Activated CD4-positive, alpha-beta memory T cell treated with anti-CD3 and anti-CD28 coated beads, Interleukin-2, amount 10 ng/mL, durations not matched to agents 7 days and 5 days (primary cell): ENCODE results near the gene DAPK1. TPM values are rescaled to one million over a fixed set of nuclear protein-coding genes. Genes with fewer than 3 reads are reported as not detected.

ENCODE experiments used
- CTCF ChIA-PET: fragments of 350-600 bp; sonication (Branson Sonifier 250); formaldehyde crosslinking; loops from one replicate; lab custom pipeline; 2021; ENCODE audit warnings: antibody characterized with exemption, inconsistent platforms; lab: Charles Lee
- POLR2A ChIA-PET: fragments of 350-600 bp; sonication (Branson Sonifier 250); formaldehyde crosslinking; loops from one replicate; lab custom pipeline; 2021; ENCODE audit warnings: antibody characterized with exemption; lab: Charles Lee
- DNase-seq: peaks from one replicate; pipeline ENCODE4 v3.0.0-alpha.2; 2020
- H3K27ac Mint-ChIP-seq: one replicate; pipeline ENCODE4 v1.8.0; 2021; ENCODE audit warnings: mild to moderate bottlenecking, mixed read lengths
- H3K27me3 Mint-ChIP-seq: one replicate; pipeline ENCODE4 v1.8.0; 2021; ENCODE audit warnings: mixed read lengths
- H3K36me3 Mint-ChIP-seq: one replicate; pipeline ENCODE4 v1.8.0; 2021; ENCODE audit warnings: low read depth, mixed read lengths
- H3K4me1 Mint-ChIP-seq: one replicate; pipeline ENCODE4 v1.8.0; 2021; ENCODE audit warnings: mixed read lengths
- H3K4me3 Mint-ChIP-seq: one replicate; pipeline ENCODE4 v1.8.0; 2021; ENCODE audit warnings: mild to moderate bottlenecking, mixed read lengths
- H3K9me3 Mint-ChIP-seq: one replicate; pipeline ENCODE4 v1.8.0; 2021; ENCODE audit warnings: mixed read lengths
- total RNA-seq, 2 experiments: library from RNA; stranded (reverse); gene quantifications; one replicate each; pipeline ENCODE4 v1.2.3, GENCODE V29; 2021

The DAPK1 gene
- total RNA-seq: under 1 TPM; 0.50 to 0.86 TPM

GRCh38 chr9:87497604-87498045 is at the start of gene DAPK1:
Gene DAPK1 (plus strand): TSS chr9:87497867. CDS start chr9:87499078, 1,211 bp downstream.
- Mint-ChIP-seq H3K4me3 (peak within 1 kb of the TSS; percentile 49), H3K4me1 (peaks cover 10% of the 10 kb centered on the region), H3K27ac (no peak within 1 kb of the TSS), H3K27me3 (peaks cover 44% of the 10 kb centered on the region), H3K36me3 (no peaks in the 10 kb centered on the region), H3K9me3 (no peaks in the 10 kb centered on the region)
- ChIA-PET CTCF (no interaction called here), POLR2A (no interaction called here)
- DNase-seq: no peak

GRCh38 chr9:87451149-87451548 is 46.5 kb upstream of the DAPK1 start:
- Mint-ChIP-seq H3K27me3 (no peaks in the 10 kb centered on the region), H3K4me3 (no peak overlapping the region), H3K9me3 (peaks cover 12% of the 10 kb centered on the region), H3K27ac (no peak overlapping the region), H3K4me1 (no peaks in the 10 kb centered on the region), H3K36me3 (no peaks in the 10 kb centered on the region)
- ChIA-PET CTCF (no interaction called here), POLR2A (no interaction called here)
- DNase-seq: no peak

- no peaks in the 10 kb centered on the region for H3K36me3 Mint-ChIP-seq
- no peak for DNase-seq
- no peaks in the 10 kb centered on the region for H3K27me3 Mint-ChIP-seq
- H3K4me3 Mint-ChIP-seq: no peak overlapping the region
- ChIA-PET POLR2A (no interaction called here), CTCF (no interaction called here)
- H3K4me1 Mint-ChIP-seq: no peaks in the 10 kb centered on the region
- peaks cover 12% of the 10 kb centered on the region for H3K9me3 Mint-ChIP-seq
- no peak overlapping the region for H3K27ac Mint-ChIP-seq
These were observed 42.3 kb upstream of the DAPK1 start for GRCh38 chr9:87455407-87455806.

- Mint-ChIP-seq H3K27me3 (no peaks in the 10 kb centered on the region), H3K27ac (no peak overlapping the region), H3K4me3 (no peak overlapping the region), H3K4me1 (peaks cover 12% of the 10 kb centered on the region), H3K36me3 (no peaks in the 10 kb centered on the region), H3K9me3 (peaks cover 3% of the 10 kb centered on the region)
- POLR2A ChIA-PET: no interaction called here
- CTCF ChIA-PET: no interaction called here
- DNase-seq: no peak
These were observed 36.4 kb upstream of the DAPK1 start for GRCh38 chr9:87461256-87461655.

- H3K4me3 Mint-ChIP-seq: no peak overlapping the region
- CTCF ChIA-PET: no interaction called here
- H3K27me3 Mint-ChIP-seq: no peaks in the 10 kb centered on the region
- H3K4me1 Mint-ChIP-seq: peaks cover 12% of the 10 kb centered on the region
- POLR2A ChIA-PET: no interaction called here
- H3K36me3 Mint-ChIP-seq: no peaks in the 10 kb centered on the region
- no peaks in the 10 kb centered on the region for H3K9me3 Mint-ChIP-seq
- no peak overlapping the region for H3K27ac Mint-ChIP-seq
- DNase-seq: no peak
These were observed 33.3 kb upstream of the DAPK1 start for GRCh38 chr9:87464110-87464991.

- CTCF ChIA-PET: no interaction called here
- H3K27me3 Mint-ChIP-seq: no peaks in the 10 kb centered on the region
- H3K4me3 Mint-ChIP-seq: no peak overlapping the region
- POLR2A ChIA-PET: no interaction called here
- no peaks in the 10 kb centered on the region for H3K9me3 Mint-ChIP-seq
- DNase-seq: no peak
- peaks cover 12% of the 10 kb centered on the region for H3K4me1 Mint-ChIP-seq
- no peaks in the 10 kb centered on the region for H3K36me3 Mint-ChIP-seq
- no peak overlapping the region for H3K27ac Mint-ChIP-seq
These were observed 32.7 kb upstream of the DAPK1 start for GRCh38 chr9:87464992-87465378.

- no peak overlapping the region for H3K27ac Mint-ChIP-seq
- no peaks in the 10 kb centered on the region for H3K9me3 Mint-ChIP-seq
- peaks cover 12% of the 10 kb centered on the region for H3K4me1 Mint-ChIP-seq
- no peak for DNase-seq
- H3K4me3 Mint-ChIP-seq: no peak overlapping the region
- no peaks in the 10 kb centered on the region for H3K36me3 Mint-ChIP-seq
- H3K27me3 Mint-ChIP-seq: no peaks in the 10 kb centered on the region
- POLR2A ChIA-PET: no interaction called here
- CTCF ChIA-PET: no interaction called here
These were observed 31.9 kb upstream of the DAPK1 start for GRCh38 chr9:87465816-87466215.

GRCh38 chr9:87467187-87467586 is 30.5 kb upstream of the DAPK1 start:
- Mint-ChIP-seq H3K4me1 (peaks cover 12% of the 10 kb centered on the region), H3K36me3 (no peaks in the 10 kb centered on the region), H3K9me3 (no peaks in the 10 kb centered on the region), H3K27me3 (no peaks in the 10 kb centered on the region), H3K27ac (no peak overlapping the region), H3K4me3 (no peak overlapping the region)
- no peak for DNase-seq
- CTCF ChIA-PET: no interaction called here
- POLR2A ChIA-PET: no interaction called here

- Mint-ChIP-seq H3K27me3 (no peaks in the 10 kb centered on the region), H3K36me3 (no peaks in the 10 kb centered on the region), H3K4me3 (no peak overlapping the region), H3K4me1 (peaks cover 2% of the 10 kb centered on the region), H3K9me3 (no peaks in the 10 kb centered on the region), H3K27ac (no peak overlapping the region)
- no peak for DNase-seq
- ChIA-PET POLR2A (no interaction called here), CTCF (interaction anchor here (1.1 kb wide), 1 partner anchor 401 kb away, joined by 3 read pairs; no protein-coding TSS in a partner anchor)
These were observed 27.7 kb upstream of the DAPK1 start for GRCh38 chr9:87469793-87470465.

- no peaks in the 10 kb centered on the region for H3K36me3 Mint-ChIP-seq
- no peaks in the 10 kb centered on the region for H3K4me1 Mint-ChIP-seq
- POLR2A ChIA-PET: no interaction called here
- H3K27me3 Mint-ChIP-seq: no peaks in the 10 kb centered on the region
- no peak for DNase-seq
- H3K4me3 Mint-ChIP-seq: no peak overlapping the region
- H3K9me3 Mint-ChIP-seq: no peaks in the 10 kb centered on the region
- CTCF ChIA-PET: no interaction called here
- H3K27ac Mint-ChIP-seq: no peak overlapping the region
These were observed 25.9 kb upstream of the DAPK1 start for GRCh38 chr9:87471746-87472145.

- Mint-ChIP-seq H3K27ac (no peak overlapping the region), H3K27me3 (no peaks in the 10 kb centered on the region), H3K9me3 (no peaks in the 10 kb centered on the region), H3K36me3 (no peaks in the 10 kb centered on the region), H3K4me3 (no peak overlapping the region), H3K4me1 (no peaks in the 10 kb centered on the region)
- DNase-seq: no peak
- CTCF ChIA-PET: no interaction called here
- POLR2A ChIA-PET: no interaction called here
These were observed 22.2 kb upstream of the DAPK1 start for GRCh38 chr9:87475463-87475862.

- no peak overlapping the region for H3K4me3 Mint-ChIP-seq
- H3K27ac Mint-ChIP-seq: no peak overlapping the region
- no peak for DNase-seq
- H3K4me1 Mint-ChIP-seq: no peaks in the 10 kb centered on the region
- CTCF ChIA-PET: no interaction called here
- POLR2A ChIA-PET: no interaction called here
- no peaks in the 10 kb centered on the region for H3K36me3 Mint-ChIP-seq
- no peaks in the 10 kb centered on the region for H3K27me3 Mint-ChIP-seq
- H3K9me3 Mint-ChIP-seq: no peaks in the 10 kb centered on the region
These were observed 19.3 kb upstream of the DAPK1 start for GRCh38 chr9:87478226-87478992.

GRCh38 chr9:87479801-87480201 is 17.9 kb upstream of the DAPK1 start:
- H3K9me3 Mint-ChIP-seq: no peaks in the 10 kb centered on the region
- no peaks in the 10 kb centered on the region for H3K4me1 Mint-ChIP-seq
- H3K4me3 Mint-ChIP-seq: no peak overlapping the region
- POLR2A ChIA-PET: no interaction called here
- H3K36me3 Mint-ChIP-seq: no peaks in the 10 kb centered on the region
- H3K27ac Mint-ChIP-seq: no peak overlapping the region
- H3K27me3 Mint-ChIP-seq: no peaks in the 10 kb centered on the region
- DNase-seq: no peak
- CTCF ChIA-PET: no interaction called here
